Endothelial cell of umbilical vein (primary cell): ENCODE results near the gene FTH1. TPM values are rescaled to one million over a fixed set of nuclear protein-coding genes. Genes with fewer than 3 reads are reported as not detected.

ENCODE experiments used
- BruUV-seq: library from RNA; stranded (reverse); fragments of 400-500 nt; replicated peaks from 2 replicates; lab custom pipeline; 2021; lab: Mats Ljungman, UMichigan
- CTCF ChIA-PET: fragments of 300-600, 350-600 bp; sonication (Branson Sonifier 250); formaldehyde crosslinking; loops from one replicate; lab custom pipeline; 2021; ENCODE audit warnings: antibody characterized with exemption, inconsistent platforms; lab: Charles Lee
- POLR2A ChIA-PET: fragments of 300-600, 350-600 bp; sonication (Branson Sonifier 250); formaldehyde crosslinking; loops from one replicate; lab custom pipeline; 2021; ENCODE audit warnings: antibody characterized with exemption, inconsistent platforms; lab: Charles Lee
- DNase-seq: peaks from one replicate; pipeline ENCODE4 v3.0.0-alpha.2; 2011; ENCODE audit warnings: low read depth, low spot score
- FAIRE-seq: peaks from 2 replicates; lab custom pipeline; 2011; peaks lifted over from hg19 to GRCh38; lab: Jason Lieb, UNC
- H2AFZ ChIP-seq: 2 replicates; pipeline ENCODE4 v1.6.0; 2012; ENCODE audit warnings: low read depth, low read length, control low read depth, inconsistent platforms
- H3K27ac ChIP-seq: 2 replicates; pipeline ENCODE4 v1.5.1; 2011; ENCODE audit warnings: low read depth, mild to moderate bottlenecking, control low read depth, low read length, moderate library complexity; ENCODE audit not compliant: insufficient read depth
- H3K27me3 ChIP-seq, 2 experiments: 2 replicates each; pipeline versions ENCODE4 v1.6.0 to v1.6.1; 2011; ENCODE audit warnings: low read length in 2 of 2, mixed read lengths in 1 of 2; ENCODE audit not compliant: control insufficient read depth in 2 of 2, insufficient read depth in 2 of 2
- H3K36me3 ChIP-seq, 2 experiments: 2 replicates in 1 of 2; 3 replicates in 1 of 2; pipeline ENCODE4 v1.5.1; 2011; ENCODE audit warnings: low read length in 2 of 2, mild to moderate bottlenecking in 1 of 2, moderate library complexity in 1 of 2; ENCODE audit not compliant: control insufficient read depth in 2 of 2, insufficient read depth in 2 of 2; ENCODE audit errors: extremely low read depth in 1 of 2
- H3K4me1 ChIP-seq: 3 replicates; pipeline ENCODE4 v1.5.1; 2011; ENCODE audit warnings: mild to moderate bottlenecking, low read length; ENCODE audit not compliant: control insufficient read depth, insufficient read depth; ENCODE audit errors: extremely low read depth
- H3K4me2 ChIP-seq: 2 replicates; pipeline ENCODE4 v1.6.1; 2011; ENCODE audit warnings: low read length, control low read depth, mixed read lengths; ENCODE audit not compliant: insufficient read depth
- H3K4me3 ChIP-seq, 3 experiments: fragments of 200-600 bp in 1 of 3; sonication (generic), shearing (Covaris generic) in 1 of 3; replicated peaks in 1 of 3; 2 replicates each; pipeline ENCODE4 v1.5.1; 2011 to 2016; ENCODE audit warnings: control low read depth in 3 of 3, low read length in 3 of 3, mild to moderate bottlenecking in 2 of 3, inconsistent platforms in 1 of 3, low read depth in 1 of 3, moderate library complexity in 1 of 3; ENCODE audit not compliant: insufficient read depth in 1 of 3
- H3K79me2 ChIP-seq: 2 replicates; pipeline ENCODE4 v1.6.0; 2012; ENCODE audit warnings: low read length, inconsistent platforms; ENCODE audit not compliant: control insufficient read depth, insufficient read depth
- H3K9ac ChIP-seq: replicated peaks from 2 replicates; pipeline ENCODE3; 2011; ENCODE audit warnings: low read length, control low read depth; ENCODE audit not compliant: insufficient read depth; ENCODE audit errors: extremely low read depth
- H3K9me1 ChIP-seq: replicated peaks from 3 replicates; pipeline ENCODE4 v1.6.0; 2011; ENCODE audit warnings: mild to moderate bottlenecking, low read length; ENCODE audit not compliant: control insufficient read depth, insufficient read depth; ENCODE audit errors: extremely low read depth
- H3K9me3 ChIP-seq: replicated peaks from 2 replicates; pipeline ENCODE4 v1.5.1; 2012; ENCODE audit warnings: low read length, inconsistent platforms; ENCODE audit not compliant: control insufficient read depth, insufficient read depth
- H4K20me1 ChIP-seq: replicated peaks from 2 replicates; pipeline ENCODE3; 2011; ENCODE audit warnings: mild to moderate bottlenecking, low read length; ENCODE audit not compliant: control insufficient read depth, insufficient read depth; ENCODE audit errors: extremely low read depth
- CTCF ChIP-seq, 2 donors: IDR thresholded peaks; 1 replicate in 1 of 2; 2 replicates in 1 of 2; pipeline ENCODE4 v1.5.1; 2011; ENCODE audit warnings: low read length in 2 of 2, mild to moderate bottlenecking in 2 of 2, moderate library complexity in 2 of 2, control low read depth in 1 of 2, inconsistent platforms in 1 of 2, low read depth in 1 of 2; ENCODE audit not compliant: insufficient read depth in 1 of 2; ENCODE audit errors: extremely low read depth in 1 of 2
- EZH2 ChIP-seq: IDR thresholded peaks from 2 replicates; pipeline ENCODE4 v1.6.1; 2012; ENCODE audit warnings: borderline replicate concordance, low read depth, mild to moderate bottlenecking, moderate library complexity, low read length, inconsistent platforms; ENCODE audit not compliant: severe bottlenecking
- FOS ChIP-seq: IDR thresholded peaks from 2 replicates; pipeline ENCODE4 v1.6.1; 2011; ENCODE audit warnings: mild to moderate bottlenecking, low read length, moderate library complexity, borderline replicate concordance; ENCODE audit not compliant: insufficient read depth
- GATA2 ChIP-seq: IDR thresholded peaks from 2 replicates; pipeline ENCODE4 v1.7.0; 2011; ENCODE audit warnings: low read depth, mild to moderate bottlenecking, moderate library complexity, mixed read lengths, low read length; ENCODE audit not compliant: insufficient read length, insufficient read depth
- JUN ChIP-seq: IDR thresholded peaks from 2 replicates; pipeline ENCODE4 v1.6.1; 2011; ENCODE audit warnings: borderline replicate concordance, low read depth; ENCODE audit not compliant: insufficient read length, insufficient read depth
- MAX ChIP-seq: IDR thresholded peaks from 2 replicates; pipeline ENCODE4 v1.6.1; 2011; ENCODE audit not compliant: insufficient read depth, insufficient read length
- MYC ChIP-seq: IDR thresholded peaks from one replicate; pipeline ENCODE4 v1.6.1; 2011; ENCODE audit warnings: mild to moderate bottlenecking, low read depth, low read length
- POLR2A ChIP-seq: IDR thresholded peaks from 2 replicates; pipeline ENCODE4 v1.6.1; 2012; ENCODE audit warnings: low read depth, mild to moderate bottlenecking, control low read depth, low read length
- POLR2AphosphoS5 ChIP-seq: IDR thresholded peaks from 2 replicates; pipeline ENCODE4 v1.6.1; 2012; ENCODE audit warnings: low read depth, mild to moderate bottlenecking, control low read depth, low read length, moderate library complexity; ENCODE audit not compliant: insufficient read depth
- dilution Hi-C: fragments of 300-500 bp; cut with MboI; formaldehyde crosslinking; loops from one replicate; pipeline ENCODE4 v1.15.0; 2019; ENCODE audit warnings: low sequenced_read_pairs; ENCODE audit not compliant: extremely low pct_ligation_motif_present
- intact Hi-C: fragments of 100-400 bp; cut with micrococcal nuclease; formaldehyde crosslinking; loops from one replicate; pipeline ENCODE4 v1.10.0; 2022
- polyA plus RNA-seq, 4 experiments: library from polyadenylated mRNA; depleted of rRNA in 3 of 4; stranded (reverse) in 3 of 4; unstranded in 1 of 4; fragments of >200 nt; gene quantifications; 2 replicates each; pipeline versions ENCODE4 v1.2.1 to v1.2.3, GENCODE V29; 2011 to 2012; ENCODE audit warnings: missing spikeins in 1 of 4
- total RNA-seq: library from RNA; stranded (reverse); gene quantifications from 2 replicates; pipeline ENCODE4 v1.2.3, GENCODE V29; 2021

FTH1 gene
- total and polyA plus RNA-seq, 2 donors (not counting 3 experiments of a cell fraction or from before 2014, with no cell fraction given): 1,177 to 2,501 TPM

- no peak overlapping the region for H3K9ac ChIP-seq
- peaks cover 15% of the 10 kb centered on the region in 2 experiments for H3K36me3 ChIP-seq
- H3K9me3 ChIP-seq: no peaks in the 10 kb centered on the region
- ChIA-PET POLR2A (interaction anchor here (0.7 to 2.0 kb wide), 6 partner anchors 8 to 64 kb away, joined by 3 to 8 read pairs (median 4); no protein-coding TSS in a partner anchor), CTCF (interaction anchor here (1.0 to 11.1 kb wide), 7 partner anchors 16 to 167 kb away, joined by 3 to 147 read pairs (median 4); no protein-coding TSS in a partner anchor)
- no peak overlapping the region for H3K4me2 ChIP-seq
- no peaks in the 10 kb centered on the region for H3K9me1 ChIP-seq
- no peak overlapping the region for H3K27ac ChIP-seq
- H2AFZ ChIP-seq: no peak overlapping the region
- dilution Hi-C loops (no loop called here), intact Hi-C loops (no loop called here)
- H3K4me1 ChIP-seq: peaks cover 35% of the 10 kb centered on the region
- no peak for DNase-seq
- no TSS peak for BruUV-seq
- TF ChIP-seq POLR2AphosphoS5 (no peak), POLR2A (no peak), EZH2 (no peak), MAX (no peak), MYC (no peak), JUN (no peak), CTCF (IDR thresholded peaks at IDR 0.05; ENCODE audit: extremely low read depth in 1 of 2, insufficient read depth in 1 of 2, low read depth in 1 of 2, low read length in 2 of 2) (no peak), GATA2 (no peak), FOS (no peak)
- no peak for FAIRE-seq
- H4K20me1 ChIP-seq: no peaks in the 10 kb centered on the region
- no peaks in the 10 kb centered on the region for H3K27me3 ChIP-seq
- H3K79me2 ChIP-seq: peaks cover 39% of the 10 kb centered on the region
- no peak overlapping the region for H3K4me3 ChIP-seq
These were observed 3.3 kb downstream of the FTH1 start for GRCh38 chr11:61964058-61964665.
